Effector memory CD8-positive, alpha-beta T cell (primary cell): ENCODE data around the gene UBASH3A.

Experiments
- ATAC-seq: fragments of 150-1000 bp; cut with Tn5 transposase; replicated peaks from 2 replicates; pipeline ENCODE4 v1.10.0; 2021; ENCODE audit warnings: mild to moderate bottlenecking, moderate library complexity
- DNase-seq, 3 experiments: peaks; one replicate each; pipeline ENCODE4 v3.0.0; 2021
- H3K27ac Mint-ChIP-seq, 2 donors: one replicate each; pipeline ENCODE4 v1.8.0; 2022; ENCODE audit warnings: mild to moderate bottlenecking in 2 of 2, mixed read lengths in 2 of 2, moderate library complexity in 2 of 2
- H3K27me3 Mint-ChIP-seq, 2 donors: one replicate each; pipeline ENCODE4 v1.8.0; 2022; ENCODE audit warnings: mixed read lengths in 2 of 2
- H3K36me3 Mint-ChIP-seq: one replicate; pipeline ENCODE4 v1.8.0; 2022; ENCODE audit warnings: mild to moderate bottlenecking, moderate library complexity, mixed read lengths; ENCODE audit not compliant: insufficient read depth
- H3K4me1 Mint-ChIP-seq, 2 donors: one replicate each; pipeline ENCODE4 v1.8.0; 2022; ENCODE audit warnings: low read depth in 2 of 2, mixed read lengths in 2 of 2
- H3K4me3 Mint-ChIP-seq, 2 donors: one replicate each; pipeline ENCODE4 v1.8.0; 2022; ENCODE audit warnings: mild to moderate bottlenecking in 2 of 2, mixed read lengths in 2 of 2, moderate library complexity in 2 of 2
- H3K9me3 Mint-ChIP-seq, 2 donors: one replicate each; pipeline ENCODE4 v1.8.0; 2022; ENCODE audit warnings: mixed read lengths in 2 of 2

The UBASH3A gene

GRCh38 chr21:42435833-42436232, 32.1 kb downstream of the UBASH3A start:
- Mint-ChIP-seq H3K4me1 (peaks cover 40 to 48% of the 10 kb centered on the region in 2 donors), H3K27me3 (no peaks in the 10 kb centered on the region), H3K4me3 (no peak overlapping the region), H3K27ac (peak overlapping the region in 1 of 2 donors; percentile 81), H3K9me3 (no peaks in the 10 kb centered on the region), H3K36me3 (peaks cover 83% of the 10 kb centered on the region)
- DNase-seq, result no peak
- ATAC-seq, result no peak

- Mint-ChIP-seq H3K27me3 (no peaks in the 10 kb centered on the region), H3K36me3 (peaks cover 86% of the 10 kb centered on the region), H3K4me1 (peaks cover 40 to 55% of the 10 kb centered on the region in 2 donors), H3K4me3 (no peak overlapping the region), H3K9me3 (no peaks in the 10 kb centered on the region), H3K27ac (peak overlapping the region; percentile 35 to 59)
- no peak for ATAC-seq
- DNase-seq, result no peak
These were observed 33.2 kb downstream of the UBASH3A start for GRCh38 chr21:42436914-42437313.

DNA sequence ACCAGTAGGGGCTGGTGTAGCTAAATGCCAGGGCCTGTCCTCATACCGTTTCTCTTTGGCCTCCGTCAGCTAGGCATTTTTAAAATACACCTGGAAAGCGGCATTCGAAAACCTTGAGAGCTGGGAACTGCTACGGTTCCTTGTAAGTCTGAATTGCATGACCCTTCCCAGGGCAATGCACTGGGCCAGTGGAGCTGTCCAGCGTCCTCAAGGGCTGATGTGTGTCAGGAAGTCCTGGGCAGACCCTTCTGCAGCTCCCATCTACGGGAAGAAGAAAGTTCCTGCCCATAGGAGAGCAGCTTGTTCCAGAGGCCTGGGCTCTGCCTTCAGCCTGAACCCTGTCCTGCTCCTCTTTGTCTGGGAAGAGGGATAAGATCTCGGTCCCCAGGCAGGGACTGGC, 34.1 kb downstream of the UBASH3A start:
- ATAC-seq, result no peak
- H3K4me1 Mint-ChIP-seq, result peaks cover 40 to 50% of the 10 kb centered on the region in 2 donors
- H3K9me3 Mint-ChIP-seq, result no peaks in the 10 kb centered on the region
- H3K36me3 Mint-ChIP-seq, result peaks cover 87% of the 10 kb centered on the region
- H3K27ac Mint-ChIP-seq, result peak overlapping the region in 1 of 2 donors; percentile 55
- H3K27me3 Mint-ChIP-seq, result no peaks in the 10 kb centered on the region
- no peak for DNase-seq
- peak overlapping the region in 1 of 2 donors; percentile 20 for H3K4me3 Mint-ChIP-seq

- H3K4me3 Mint-ChIP-seq, result peak overlapping the region; percentile 20 to 48
- peak overlapping the region; percentile 87 to 89 for H3K27ac Mint-ChIP-seq
- H3K4me1 Mint-ChIP-seq, result peaks cover 40 to 50% of the 10 kb centered on the region in 2 donors
- ATAC-seq (no peak), DNase-seq (no peak)
- no peaks in the 10 kb centered on the region for H3K9me3 Mint-ChIP-seq
- H3K27me3 Mint-ChIP-seq, result no peaks in the 10 kb centered on the region
- H3K36me3 Mint-ChIP-seq, result peaks cover 85% of the 10 kb centered on the region
These were observed 34.9 kb downstream of the UBASH3A start for GRCh38 chr21:42438316-42439205.

DNA sequence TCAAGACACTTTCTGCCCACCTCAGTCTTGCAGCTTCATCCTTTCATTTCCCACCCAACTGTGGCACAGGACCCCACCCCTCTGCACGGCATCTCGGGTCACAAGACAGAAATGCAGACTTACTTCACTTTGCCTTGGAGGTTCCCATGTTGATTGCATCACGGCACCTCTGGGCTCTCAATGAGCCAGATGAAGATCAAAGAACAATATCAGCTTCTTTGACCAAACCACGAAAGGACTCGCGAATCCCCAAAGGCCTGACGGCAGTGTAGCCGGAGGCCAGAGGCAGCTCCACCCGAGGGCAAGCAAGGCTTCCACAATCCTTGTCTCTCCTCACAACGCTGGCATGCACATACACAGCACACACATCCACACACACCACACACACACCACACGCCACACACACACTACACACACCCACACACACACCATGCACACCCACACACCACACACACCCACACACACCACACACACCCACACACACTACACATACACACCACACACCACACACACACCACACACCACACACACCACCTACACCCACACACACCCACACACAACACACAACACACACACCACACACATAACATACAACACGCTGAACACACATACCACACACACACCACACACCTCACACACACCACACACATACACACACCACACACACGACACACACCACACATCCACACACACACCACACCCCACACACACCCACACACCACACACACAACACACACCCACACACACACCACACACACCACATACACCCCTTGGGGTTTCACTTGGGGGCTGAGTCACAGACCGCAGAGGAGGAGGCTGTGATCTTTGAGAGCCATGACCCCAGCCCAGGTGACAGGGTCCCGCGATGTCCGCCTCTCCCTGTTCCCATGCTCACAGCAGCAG, 35.8 kb downstream of the UBASH3A start:
- DNase-seq, result peak in 2 of 3 experiments; percentile 18 to 23
- Mint-ChIP-seq H3K27me3 (no peaks in the 10 kb centered on the region), H3K36me3 (peaks cover 80% of the 10 kb centered on the region), H3K27ac (peak overlapping the region; percentile 87 to 89), H3K4me3 (peak overlapping the region; percentile 48 to 60), H3K4me1 (peaks cover 39 to 48% of the 10 kb centered on the region in 2 donors), H3K9me3 (no peaks in the 10 kb centered on the region)
- ATAC-seq, result peak; percentile 78

DNA sequence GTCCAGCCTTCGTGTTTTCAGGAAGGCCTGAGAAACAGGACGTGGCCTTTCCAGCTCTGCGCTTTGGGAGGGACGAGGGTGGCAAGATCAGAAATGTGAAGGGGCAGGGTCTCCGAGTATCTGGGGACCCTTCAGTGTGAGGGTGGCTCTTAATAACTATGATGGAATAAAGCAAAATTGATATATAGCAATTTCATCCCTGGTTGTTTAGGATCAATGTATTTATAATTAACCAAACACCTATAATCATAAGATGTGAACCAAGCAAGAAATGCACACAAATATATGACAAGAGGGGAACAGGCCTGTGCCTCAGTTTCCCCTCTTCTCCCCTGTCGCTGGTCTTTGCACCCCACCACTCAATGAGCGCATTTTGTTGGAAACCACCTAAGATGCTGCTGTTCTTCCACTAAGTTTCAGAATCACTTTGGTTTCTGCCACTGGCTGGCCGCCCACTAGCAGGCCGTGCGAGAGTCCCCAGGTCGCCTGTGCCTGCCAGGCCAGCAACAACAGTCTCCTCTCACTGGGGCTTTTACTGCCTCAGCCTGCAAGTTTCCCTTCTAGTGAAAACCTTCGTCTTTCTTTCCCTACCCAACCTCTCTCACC, 36.6 kb downstream of the UBASH3A start:
- peak; percentile 31 for ATAC-seq
- Mint-ChIP-seq H3K9me3 (no peaks in the 10 kb centered on the region), H3K36me3 (peaks cover 73% of the 10 kb centered on the region), H3K4me1 (peaks cover 34 to 42% of the 10 kb centered on the region in 2 donors), H3K4me3 (peak overlapping the region; percentile 48 to 60), H3K27ac (peak overlapping the region; percentile 87 to 89), H3K27me3 (no peaks in the 10 kb centered on the region)
- DNase-seq, result no peak

DNA sequence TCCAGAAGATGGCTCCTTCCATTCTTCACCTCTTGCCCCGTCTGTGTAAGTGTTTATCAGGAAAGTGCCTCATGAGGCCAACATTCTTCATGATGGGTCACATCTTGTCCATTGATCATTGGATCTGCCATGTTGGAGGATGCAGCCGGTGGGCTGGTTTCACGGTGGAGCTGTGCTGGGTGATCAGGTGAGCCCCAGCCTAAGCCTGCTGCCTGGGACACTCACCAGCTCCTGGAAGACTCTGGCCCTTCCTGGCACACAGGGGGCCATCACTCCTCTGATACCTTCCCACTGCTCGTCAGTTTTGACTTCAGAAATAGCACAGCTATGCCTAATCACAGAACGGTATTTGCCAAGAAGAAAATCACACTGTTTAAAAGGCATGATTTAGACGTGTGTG, 38.3 kb downstream of the UBASH3A start:
- Mint-ChIP-seq H3K4me3 (no peak overlapping the region), H3K4me1 (peaks cover 35 to 38% of the 10 kb centered on the region in 2 donors), H3K9me3 (no peaks in the 10 kb centered on the region), H3K27me3 (no peaks in the 10 kb centered on the region), H3K36me3 (peaks cover 65% of the 10 kb centered on the region), H3K27ac (peak overlapping the region; percentile 24 to 87)
- ATAC-seq (no peak), DNase-seq (no peak)

DNA sequence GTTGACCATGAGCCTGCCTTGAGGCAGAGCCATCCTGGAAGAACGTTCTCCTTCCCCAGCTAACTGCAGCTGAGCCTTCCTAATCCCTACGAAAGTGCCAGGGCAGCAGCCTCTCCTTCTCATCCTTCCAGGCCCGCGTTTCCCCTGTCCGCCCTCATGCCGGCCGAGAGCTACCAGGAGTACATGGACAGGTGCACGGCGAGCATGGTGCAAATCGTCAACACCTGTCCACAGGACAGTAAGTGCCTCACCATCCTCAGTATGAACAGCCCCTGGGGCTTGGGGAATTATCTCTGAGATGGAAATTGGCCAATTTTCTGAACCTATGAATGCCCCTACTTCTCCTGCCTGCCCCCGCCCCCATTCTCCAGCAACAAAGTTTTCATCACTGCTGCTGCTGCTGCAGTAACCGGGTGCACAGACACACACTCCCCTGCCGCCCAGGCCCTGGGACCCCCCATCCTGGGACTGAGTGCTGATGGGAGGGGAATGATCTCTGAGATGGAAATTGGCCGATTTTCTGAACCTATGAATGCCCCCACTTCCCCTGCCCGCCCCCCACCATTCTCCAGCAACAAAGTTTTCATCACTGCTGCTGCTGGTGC, 39.6 kb downstream of the UBASH3A start:
- no peak for ATAC-seq
- Mint-ChIP-seq H3K36me3 (peaks cover 58% of the 10 kb centered on the region), H3K9me3 (no peaks in the 10 kb centered on the region), H3K4me3 (no peak overlapping the region), H3K27ac (peak overlapping the region in 1 of 2 donors; percentile 32), H3K27me3 (no peaks in the 10 kb centered on the region), H3K4me1 (peaks cover 33 to 41% of the 10 kb centered on the region in 2 donors)
- no peak for DNase-seq

- no peaks in the 10 kb centered on the region for H3K9me3 Mint-ChIP-seq
- no peak for ATAC-seq
- peak overlapping the region in 1 of 2 donors; percentile 32 for H3K27ac Mint-ChIP-seq
- no peaks in the 10 kb centered on the region for H3K27me3 Mint-ChIP-seq
- no peak for DNase-seq
- peaks cover 50% of the 10 kb centered on the region for H3K36me3 Mint-ChIP-seq
- H3K4me3 Mint-ChIP-seq, result no peak overlapping the region
- peaks cover 27 to 35% of the 10 kb centered on the region in 2 donors for H3K4me1 Mint-ChIP-seq
These were observed 40.4 kb downstream of the UBASH3A start for GRCh38 chr21:42443876-42444744.

GRCh38 chr21:42444745-42445059, 41.0 kb downstream of the UBASH3A start:
- DNase-seq (no peak), ATAC-seq (no peak)
- no peaks in the 10 kb centered on the region for H3K9me3 Mint-ChIP-seq
- peaks cover 21 to 34% of the 10 kb centered on the region in 2 donors for H3K4me1 Mint-ChIP-seq
- H3K4me3 Mint-ChIP-seq, result no peak overlapping the region
- H3K36me3 Mint-ChIP-seq, result peaks cover 45% of the 10 kb centered on the region
- no peak overlapping the region for H3K27ac Mint-ChIP-seq
- no peaks in the 10 kb centered on the region for H3K27me3 Mint-ChIP-seq

- Mint-ChIP-seq H3K27me3 (no peaks in the 10 kb centered on the region), H3K9me3 (no peaks in the 10 kb centered on the region), H3K4me3 (no peak overlapping the region), H3K27ac (peak overlapping the region in 1 of 2 donors; percentile 65), H3K36me3 (peaks cover 42% of the 10 kb centered on the region), H3K4me1 (peaks cover 21 to 35% of the 10 kb centered on the region in 2 donors)
- no peak for ATAC-seq
- no peak for DNase-seq
These were observed 41.6 kb downstream of the UBASH3A start for GRCh38 chr21:42445311-42445710.

GRCh38 chr21:42446531-42446930, 42.8 kb downstream of the UBASH3A start:
- ATAC-seq (no peak), DNase-seq (no peak)
- peaks cover 12 to 39% of the 10 kb centered on the region in 2 donors for H3K4me1 Mint-ChIP-seq
- H3K27ac Mint-ChIP-seq, result peak overlapping the region; percentile 2 to 15
- H3K27me3 Mint-ChIP-seq, result no peaks in the 10 kb centered on the region
- no peak overlapping the region for H3K4me3 Mint-ChIP-seq
- peaks cover 33% of the 10 kb centered on the region for H3K36me3 Mint-ChIP-seq
- H3K9me3 Mint-ChIP-seq, result no peaks in the 10 kb centered on the region
